ENCODE measurements around the gene SLC35F3.
"Not testable (repeated sequence)": the region's sequence is repeated elsewhere in the genome, so short reads cannot be mapped to it uniquely, and the experiment has no call there.

SLC35F3 gene

DNA sequence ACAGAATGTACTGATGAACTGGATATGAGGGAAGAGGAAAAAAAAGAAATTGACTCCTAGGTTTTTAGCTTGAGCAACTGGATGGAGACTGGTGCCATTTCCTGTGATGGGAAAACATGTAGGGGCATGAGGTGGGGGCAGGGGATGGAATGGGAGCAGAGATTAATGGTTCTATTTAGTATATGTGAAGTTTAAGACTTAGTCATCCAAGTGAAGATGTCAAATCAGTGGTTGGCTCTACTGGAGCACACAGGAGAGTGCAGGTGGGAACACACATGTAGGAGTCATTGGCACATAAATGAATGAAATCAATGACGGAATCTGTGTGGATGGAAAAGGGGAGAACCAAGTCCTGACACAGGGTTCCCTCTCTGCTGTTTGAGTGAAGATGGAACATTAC is 244.3 kb downstream of the SLC35F3 start:
- Histone ChIP-seq H3K9me3 (no peaks in the 10 kb centered on the region), H3K36me3 (no peaks in the 10 kb centered on the region), H3K27me3 (peaks cover 24% of the 10 kb centered on the region), H3K4me1 (ENCODE audit: control insufficient read depth in 1 of 2, insufficient read depth in 1 of 2, low read depth in 1 of 2, low read length in 1 of 2) (no peaks in the 10 kb centered on the region), H3K27ac (no peak overlapping the region), H3K4me3 (ENCODE audit: low read depth in 1 of 2, low read length in 1 of 2) (no peak overlapping the region)
- TF ChIP-seq, protein P1, sequence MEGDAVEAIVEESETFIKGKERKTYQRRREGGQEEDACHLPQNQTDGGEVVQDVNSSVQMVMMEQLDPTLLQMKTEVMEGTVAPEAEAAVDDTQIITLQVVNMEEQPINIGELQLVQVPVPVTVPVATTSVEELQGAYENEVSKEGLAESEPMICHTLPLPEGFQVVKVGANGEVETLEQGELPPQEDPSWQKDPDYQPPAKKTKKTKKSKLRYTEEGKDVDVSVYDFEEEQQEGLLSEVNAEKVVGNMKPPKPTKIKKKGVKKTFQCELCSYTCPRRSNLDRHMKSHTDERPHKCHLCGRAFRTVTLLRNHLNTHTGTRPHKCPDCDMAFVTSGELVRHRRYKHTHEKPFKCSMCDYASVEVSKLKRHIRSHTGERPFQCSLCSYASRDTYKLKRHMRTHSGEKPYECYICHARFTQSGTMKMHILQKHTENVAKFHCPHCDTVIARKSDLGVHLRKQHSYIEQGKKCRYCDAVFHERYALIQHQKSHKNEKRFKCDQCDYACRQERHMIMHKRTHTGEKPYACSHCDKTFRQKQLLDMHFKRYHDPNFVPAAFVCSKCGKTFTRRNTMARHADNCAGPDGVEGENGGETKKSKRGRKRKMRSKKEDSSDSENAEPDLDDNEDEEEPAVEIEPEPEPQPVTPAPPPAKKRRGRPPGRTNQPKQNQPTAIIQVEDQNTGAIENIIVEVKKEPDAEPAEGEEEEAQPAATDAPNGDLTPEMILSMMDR (IDR thresholded peaks at IDR 0.05): no peak

DNA sequence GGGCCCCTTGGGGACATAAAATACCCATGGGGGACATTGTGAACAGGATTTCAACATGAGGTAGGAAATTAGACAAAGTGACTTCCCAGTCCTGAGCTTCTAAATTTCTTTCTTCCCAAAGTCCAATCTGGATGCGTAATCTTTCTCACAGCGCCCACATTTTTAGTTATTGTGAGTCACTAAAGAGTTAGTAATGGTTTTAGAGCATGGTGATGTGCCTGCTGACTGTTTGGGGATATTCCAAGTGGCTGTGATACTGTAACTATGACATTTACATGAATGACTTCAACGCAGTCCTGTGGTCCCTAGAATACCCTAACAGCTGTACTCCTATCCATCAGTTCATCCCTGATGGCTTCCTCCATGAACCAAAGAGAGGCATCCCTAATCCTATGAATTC is 244.7 kb downstream of the SLC35F3 start:
- TF ChIP-seq, protein P1 (IDR thresholded peaks at IDR 0.05): no peak
- no peaks in the 10 kb centered on the region for H3K9me3 ChIP-seq
- no peaks in the 10 kb centered on the region for H3K36me3 ChIP-seq
- no peak overlapping the region for H3K27ac ChIP-seq
- H3K4me3 ChIP-seq (ENCODE audit: low read depth in 1 of 2, low read length in 1 of 2): no peak overlapping the region
- H3K27me3 ChIP-seq: peaks cover 22% of the 10 kb centered on the region
- H3K4me1 ChIP-seq (ENCODE audit: control insufficient read depth in 1 of 2, insufficient read depth in 1 of 2, low read depth in 1 of 2, low read length in 1 of 2): no peaks in the 10 kb centered on the region

DNA sequence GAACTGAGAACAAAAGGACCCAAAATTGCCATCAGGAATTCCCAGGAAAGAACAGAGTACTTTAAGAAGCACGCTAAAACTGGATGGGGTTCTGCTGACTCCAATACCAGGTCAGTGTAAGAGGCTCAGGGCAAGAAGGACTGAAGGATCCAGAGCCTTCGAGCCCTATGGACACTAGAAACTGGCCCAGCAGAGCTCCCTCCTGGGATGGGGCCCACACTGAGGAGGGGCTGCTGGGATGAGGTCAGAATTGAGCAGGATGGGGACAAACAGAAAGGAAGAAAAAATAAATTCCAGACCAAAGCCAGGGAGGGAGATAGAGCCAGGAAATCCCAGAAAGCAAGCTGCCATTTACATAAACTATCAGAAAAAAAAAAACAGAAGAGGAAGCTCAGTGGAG is 246.4 kb downstream of the SLC35F3 start:
- Histone ChIP-seq H3K36me3 (no peaks in the 10 kb centered on the region), H3K4me1 (ENCODE audit: control insufficient read depth in 1 of 2, insufficient read depth in 1 of 2, low read depth in 1 of 2, low read length in 1 of 2) (no peaks in the 10 kb centered on the region), H3K4me3 (ENCODE audit: low read depth in 1 of 2, low read length in 1 of 2) (no peak overlapping the region), H3K9me3 (no peaks in the 10 kb centered on the region), H3K27me3 (peaks cover 9% of the 10 kb centered on the region), H3K27ac (no peak overlapping the region)
- TF ChIP-seq, protein P1 (IDR thresholded peaks at IDR 0.05): no peak

DNA sequence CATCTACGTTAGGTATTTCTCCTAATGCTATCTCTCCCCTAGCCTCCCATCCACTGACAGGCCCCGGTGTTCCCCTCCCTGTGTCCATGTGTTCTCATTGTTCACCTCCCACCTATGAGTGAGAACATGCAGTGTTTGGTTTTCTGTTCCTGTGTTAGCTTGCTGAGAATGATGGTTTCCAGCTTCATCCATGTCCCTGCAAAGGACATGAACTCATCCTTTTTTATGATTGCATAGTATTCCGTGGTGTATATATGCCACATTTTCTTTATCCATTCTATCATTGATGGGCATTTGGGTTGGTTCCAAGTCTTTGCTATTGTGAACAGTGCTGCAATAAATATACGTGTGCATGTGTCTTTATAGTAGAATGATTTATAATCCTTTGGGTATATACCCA is 247.9 kb downstream of the SLC35F3 start:
- H3K27ac ChIP-seq; H3K9me3 ChIP-seq; H3K4me1 ChIP-seq (ENCODE audit: control insufficient read depth in 1 of 2, insufficient read depth in 1 of 2, low read depth in 1 of 2, low read length in 1 of 2); H3K27me3 ChIP-seq; H3K36me3 ChIP-seq; H3K4me3 ChIP-seq (ENCODE audit: low read depth in 1 of 2, low read length in 1 of 2): not testable (repeated sequence)

DNA sequence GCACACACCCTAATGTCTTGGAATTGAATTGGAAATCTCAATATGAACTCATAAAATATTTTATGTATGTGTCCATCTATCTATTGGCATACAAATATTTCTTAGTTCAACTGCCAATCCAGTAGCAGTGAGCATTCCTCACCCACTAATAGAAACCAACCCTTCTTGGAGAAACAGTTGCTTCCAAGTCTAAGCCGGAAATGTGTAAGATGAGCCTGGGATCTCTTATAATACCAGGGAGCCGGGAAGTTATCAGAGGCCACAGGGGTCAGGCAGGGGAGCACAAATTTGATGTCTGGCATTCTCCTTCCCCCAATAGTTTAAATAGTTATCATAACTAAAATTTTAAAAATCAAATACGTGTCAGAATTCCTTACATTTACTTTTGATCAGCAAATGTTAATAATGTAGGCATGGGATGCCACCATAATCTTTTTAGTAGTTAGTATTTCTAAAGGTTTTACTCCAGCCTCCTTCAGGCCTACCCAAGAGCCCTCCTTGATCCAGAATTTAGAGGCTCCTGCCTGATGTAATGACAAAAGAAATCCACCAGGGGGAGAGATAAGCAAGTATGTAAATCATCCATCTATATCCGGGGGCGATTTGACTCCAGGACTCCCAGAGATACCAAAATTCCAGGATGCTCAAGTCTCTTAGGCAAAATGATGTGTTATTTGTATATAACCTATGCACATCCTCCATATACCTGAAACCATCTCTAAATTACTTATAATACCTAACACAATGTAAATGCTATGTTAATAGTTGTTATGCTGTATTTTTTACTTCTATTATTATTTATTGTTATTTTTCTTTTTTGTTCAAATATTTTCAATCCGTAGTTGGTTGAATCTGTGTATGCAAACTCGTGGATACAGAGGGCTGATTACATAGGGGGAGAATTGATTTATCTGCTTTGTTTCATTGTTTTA is 250.1 kb downstream of the SLC35F3 start:
- Histone ChIP-seq H3K27me3 (no peaks in the 10 kb centered on the region), H3K4me3 (ENCODE audit: low read depth in 1 of 2, low read length in 1 of 2) (no peak overlapping the region), H3K27ac (no peak overlapping the region), H3K9me3 (no peaks in the 10 kb centered on the region), H3K36me3 (no peaks in the 10 kb centered on the region), H3K4me1 (ENCODE audit: control insufficient read depth in 1 of 2, insufficient read depth in 1 of 2, low read depth in 1 of 2, low read length in 1 of 2) (no peaks in the 10 kb centered on the region)
- TF ChIP-seq, protein P1 (IDR thresholded peaks at IDR 0.05): peak; percentile 70

DNA sequence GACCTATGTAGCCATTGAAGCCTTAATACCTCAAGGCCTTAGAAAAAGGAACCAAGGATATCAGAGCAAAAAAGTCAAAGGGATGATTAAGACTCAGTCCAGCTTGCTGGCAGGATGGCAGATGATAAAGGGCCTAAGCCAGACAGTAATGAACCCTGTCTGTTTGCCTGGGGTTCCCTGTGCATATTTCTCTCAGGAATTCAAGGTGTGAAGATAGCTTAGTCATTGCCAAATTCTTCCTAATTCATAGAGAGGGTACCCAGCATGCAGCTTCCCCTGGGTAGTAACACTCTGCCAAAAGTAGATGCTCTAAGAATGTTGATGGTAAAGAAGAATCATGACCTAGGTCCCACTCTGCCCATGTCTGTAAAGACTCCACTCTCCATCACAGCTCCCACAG is 258.2 kb downstream of the SLC35F3 start:
- Histone ChIP-seq H3K27ac (no peak overlapping the region), H3K9me3 (no peaks in the 10 kb centered on the region), H3K4me1 (ENCODE audit: control insufficient read depth in 1 of 2, insufficient read depth in 1 of 2, low read depth in 1 of 2, low read length in 1 of 2) (peaks cover 4 to 7% of the 10 kb centered on the region in 2 experiments), H3K27me3 (no peaks in the 10 kb centered on the region), H3K36me3 (no peaks in the 10 kb centered on the region), H3K4me3 (ENCODE audit: low read depth in 1 of 2, low read length in 1 of 2) (no peak overlapping the region)
- TF ChIP-seq, protein P1 (IDR thresholded peaks at IDR 0.05): no peak
